Measurements from ENCODE around the gene SSU72.

DNA sequence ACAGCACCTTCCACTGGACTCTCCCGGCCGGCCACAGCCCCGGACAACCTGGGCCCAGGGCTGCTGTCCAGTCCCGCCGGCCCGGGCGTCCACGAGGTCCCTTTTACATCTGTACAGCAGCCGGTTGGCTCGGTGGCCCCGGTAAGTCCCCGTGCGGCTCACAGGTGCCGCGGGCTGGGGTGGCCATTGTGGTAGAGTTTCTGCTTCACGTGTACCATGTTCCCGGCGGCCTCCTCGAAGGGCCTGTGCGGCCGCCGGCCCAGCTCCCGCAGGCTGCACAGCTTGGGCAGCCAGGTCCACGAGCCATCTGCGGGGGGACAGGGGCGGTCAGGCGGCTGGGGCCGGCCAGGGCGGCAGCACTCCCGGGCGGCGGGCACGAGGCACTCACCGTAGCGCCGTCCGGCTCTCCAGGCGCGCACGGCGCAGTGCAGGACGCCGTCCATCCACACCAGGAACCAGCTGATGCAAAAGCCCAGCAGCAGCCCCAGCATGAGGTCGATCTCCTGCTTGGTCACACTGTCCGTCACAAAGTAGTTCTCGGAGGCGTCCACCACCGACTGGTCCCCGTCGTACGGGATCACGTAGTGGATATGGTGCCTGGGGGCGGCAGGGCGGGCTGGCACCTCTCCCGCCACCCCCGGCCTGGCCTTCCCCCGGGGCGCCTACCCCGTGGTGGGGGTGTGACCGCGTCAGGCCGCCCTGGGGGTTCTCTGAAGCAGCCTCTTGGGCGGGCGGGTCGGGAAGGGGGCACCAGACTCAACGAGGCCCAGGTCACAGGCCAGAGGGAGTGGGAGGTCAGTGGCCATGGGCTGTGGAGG lies 39.3 kb downstream of the SSU72 start:
- TF ChIP-seq, protein P1, sequence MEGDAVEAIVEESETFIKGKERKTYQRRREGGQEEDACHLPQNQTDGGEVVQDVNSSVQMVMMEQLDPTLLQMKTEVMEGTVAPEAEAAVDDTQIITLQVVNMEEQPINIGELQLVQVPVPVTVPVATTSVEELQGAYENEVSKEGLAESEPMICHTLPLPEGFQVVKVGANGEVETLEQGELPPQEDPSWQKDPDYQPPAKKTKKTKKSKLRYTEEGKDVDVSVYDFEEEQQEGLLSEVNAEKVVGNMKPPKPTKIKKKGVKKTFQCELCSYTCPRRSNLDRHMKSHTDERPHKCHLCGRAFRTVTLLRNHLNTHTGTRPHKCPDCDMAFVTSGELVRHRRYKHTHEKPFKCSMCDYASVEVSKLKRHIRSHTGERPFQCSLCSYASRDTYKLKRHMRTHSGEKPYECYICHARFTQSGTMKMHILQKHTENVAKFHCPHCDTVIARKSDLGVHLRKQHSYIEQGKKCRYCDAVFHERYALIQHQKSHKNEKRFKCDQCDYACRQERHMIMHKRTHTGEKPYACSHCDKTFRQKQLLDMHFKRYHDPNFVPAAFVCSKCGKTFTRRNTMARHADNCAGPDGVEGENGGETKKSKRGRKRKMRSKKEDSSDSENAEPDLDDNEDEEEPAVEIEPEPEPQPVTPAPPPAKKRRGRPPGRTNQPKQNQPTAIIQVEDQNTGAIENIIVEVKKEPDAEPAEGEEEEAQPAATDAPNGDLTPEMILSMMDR (IDR thresholded peaks at IDR 0.05): no peak
- TF ChIP-seq POLR2A (IDR thresholded peaks at IDR 0.05): no peak
